ENCODE measurements around the gene CSNK1G3.
A peak's percentile ranks its signal among the peaks of the same experiment; 100 is the strongest.

Gene CSNK1G3

GRCh38 chr5:123514615-123515355 lies 2.8 kb downstream of the CSNK1G3 start:
- DNase-seq: no peak

- DNase-seq: no peak
These were observed 3.9 kb downstream of the CSNK1G3 start for GRCh38 chr5:123515904-123516303.

- DNase-seq: no peak
These were observed 5.5 kb downstream of the CSNK1G3 start for GRCh38 chr5:123517476-123517875.

- DNase-seq: no peak
These were observed 6.1 kb downstream of the CSNK1G3 start for GRCh38 chr5:123518111-123518510.

GRCh38 chr5:123520677-123521247 lies 8.8 kb downstream of the CSNK1G3 start:
- no peak for DNase-seq

- DNase-seq: no peak
These were observed 12.2 kb downstream of the CSNK1G3 start for GRCh38 chr5:123524146-123524545.

GRCh38 chr5:123527190-123527589 lies 15.2 kb downstream of the CSNK1G3 start:
- no peak for DNase-seq

GRCh38 chr5:123528065-123528464 lies 16.1 kb downstream of the CSNK1G3 start:
- DNase-seq: no peak

GRCh38 chr5:123528878-123529277 lies 16.9 kb downstream of the CSNK1G3 start:
- DNase-seq: no peak

GRCh38 chr5:123530728-123531127 lies 18.8 kb downstream of the CSNK1G3 start:
- DNase-seq: no peak

- DNase-seq: no peak
These were observed 23.7 kb downstream of the CSNK1G3 start for GRCh38 chr5:123535648-123536047.

GRCh38 chr5:123537256-123537655 lies 25.3 kb downstream of the CSNK1G3 start:
- no peak for DNase-seq

GRCh38 chr5:123537845-123538244 lies 25.9 kb downstream of the CSNK1G3 start:
- DNase-seq: no peak

- no peak for DNase-seq
These were observed 26.9 kb downstream of the CSNK1G3 start for GRCh38 chr5:123538670-123539459.

GRCh38 chr5:123540534-123540933 lies 28.6 kb downstream of the CSNK1G3 start:
- DNase-seq: no peak

- no peak for DNase-seq
These were observed 31.5 kb downstream of the CSNK1G3 start for GRCh38 chr5:123543438-123543837.

- peak; percentile 29 for DNase-seq
These were observed 33.5 kb downstream of the CSNK1G3 start for GRCh38 chr5:123545506-123545905.

GRCh38 chr5:123546657-123547056 lies 34.7 kb downstream of the CSNK1G3 start:
- no peak for DNase-seq

GRCh38 chr5:123549256-123549904 lies 37.4 kb downstream of the CSNK1G3 start:
- peak; percentile 29 for DNase-seq

GRCh38 chr5:123554601-123555000 lies 42.6 kb downstream of the CSNK1G3 start:
- DNase-seq: no peak

GRCh38 chr5:123557907-123558306 lies 45.9 kb downstream of the CSNK1G3 start:
- no peak for DNase-seq

- DNase-seq: no peak
These were observed 46.9 kb downstream of the CSNK1G3 start for GRCh38 chr5:123558762-123559433.

- DNase-seq: no peak
These were observed 47.4 kb downstream of the CSNK1G3 start for GRCh38 chr5:123559434-123559775.
